ENCODE measurements around the gene NEK7.

Gene NEK7

DNA sequence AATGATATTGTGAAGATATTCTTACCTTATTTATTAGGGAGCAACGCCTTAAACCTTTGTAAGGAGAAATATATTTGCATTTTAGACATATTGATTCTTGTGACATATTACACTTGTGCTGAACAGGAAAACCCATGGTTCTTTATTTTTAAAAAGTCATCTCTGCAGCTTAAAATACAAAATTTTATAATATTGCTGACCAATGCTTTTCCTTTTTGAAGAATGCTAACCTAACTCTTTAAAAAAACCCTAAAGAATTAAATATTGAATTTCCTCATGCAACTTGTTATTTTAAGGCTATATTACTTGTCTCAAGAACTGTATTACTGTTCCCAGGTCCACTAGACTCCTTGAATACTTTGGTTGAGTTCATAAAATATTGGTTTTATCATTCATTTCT is 99.0 kb downstream of the NEK7 start:
- no peak for DNase-seq (ENCODE audit: low read depth)

DNA sequence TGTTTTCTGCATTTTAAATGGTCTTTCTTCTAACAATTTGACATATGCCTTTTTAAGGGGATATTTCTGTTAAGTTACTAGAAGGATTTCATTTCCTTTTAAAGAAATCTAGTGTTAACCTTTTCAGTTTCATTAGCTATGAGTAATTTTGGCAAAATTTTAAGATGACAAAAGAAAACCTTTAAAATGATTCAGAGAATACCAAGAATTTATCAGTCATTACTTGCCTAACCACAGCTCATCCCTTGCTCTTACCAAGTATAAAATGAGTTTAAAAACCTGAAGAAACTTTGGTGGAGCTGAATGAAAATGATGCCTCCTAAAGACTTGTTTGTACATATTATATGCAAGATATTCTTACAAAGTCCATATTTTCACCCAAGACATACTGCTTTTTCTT is 101.7 kb downstream of the NEK7 start:
- DNase-seq (ENCODE audit: low read depth), result peak; percentile 87

DNA sequence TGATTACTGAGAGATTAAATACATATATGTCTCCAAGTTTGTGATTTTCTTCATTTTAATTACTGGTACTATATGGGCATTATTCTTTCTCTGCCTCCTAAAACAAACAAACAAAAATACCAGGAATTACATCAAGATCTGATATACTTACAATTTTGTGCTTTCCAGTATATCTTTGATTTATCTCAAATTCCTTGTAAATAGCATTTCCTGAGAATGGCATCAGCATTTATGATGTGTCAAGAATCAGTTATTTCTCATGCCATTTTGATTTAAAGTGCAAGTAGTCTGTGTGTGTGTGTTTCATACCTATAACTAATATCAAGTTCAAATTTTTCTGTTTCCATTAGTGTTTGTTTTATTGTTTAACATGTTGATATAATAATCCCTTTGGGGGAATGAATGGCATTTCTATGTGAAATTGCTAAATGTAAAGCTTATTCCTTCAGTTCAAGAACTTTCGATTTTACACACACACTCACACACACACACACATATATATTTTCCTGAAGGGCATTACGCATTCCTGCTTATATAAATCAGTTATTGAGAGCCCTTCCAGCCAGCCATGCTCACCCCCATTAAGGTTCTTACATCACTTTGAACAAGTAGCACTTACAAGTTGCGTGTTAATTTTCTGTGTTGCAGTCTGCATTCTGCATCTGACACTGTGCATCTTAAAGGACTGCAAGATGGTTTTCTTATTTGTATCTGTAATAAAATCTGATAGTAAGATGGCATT is 102.7 kb downstream of the NEK7 start:
- DNase-seq (ENCODE audit: low read depth), result peak; percentile 21

DNA sequence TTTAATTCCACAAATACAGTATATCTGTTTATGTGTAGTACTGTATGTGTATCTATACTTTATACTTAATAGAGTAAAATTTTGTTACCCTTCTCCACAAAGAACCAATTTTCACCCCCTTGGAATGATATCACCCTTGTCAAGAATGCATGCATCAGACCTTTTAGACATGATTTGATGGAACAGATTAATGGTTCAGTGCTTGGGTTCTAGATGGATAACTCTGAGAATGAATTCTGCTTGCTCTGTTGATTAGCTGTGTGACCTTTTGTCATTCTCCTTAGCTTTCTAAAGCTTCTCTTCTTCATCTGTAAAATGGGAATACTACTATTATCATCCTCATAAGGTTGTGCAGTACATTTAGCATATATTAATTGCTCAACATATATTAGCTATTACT is 105.1 kb downstream of the NEK7 start:
- DNase-seq (ENCODE audit: low read depth), result no peak

DNA sequence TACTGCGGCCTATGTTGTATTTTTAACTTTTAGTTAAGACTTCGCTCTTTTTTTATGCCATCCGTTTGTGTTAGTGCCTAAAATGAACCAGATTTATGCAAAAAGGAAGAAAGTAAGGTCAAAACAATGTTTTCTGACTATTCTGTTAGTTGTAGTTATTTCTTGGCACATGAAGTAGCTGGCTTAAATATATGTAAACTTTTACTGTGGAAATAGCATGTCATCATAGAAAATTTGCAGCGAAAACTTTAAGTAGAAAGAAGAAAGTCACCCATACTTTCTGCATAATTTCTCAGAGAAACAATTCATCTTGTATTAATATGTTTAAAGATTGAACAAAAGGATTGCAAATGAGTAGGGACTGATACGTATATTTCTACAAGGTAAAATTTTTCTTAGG is 106.4 kb downstream of the NEK7 start:
- DNase-seq (ENCODE audit: low read depth), result no peak

DNA sequence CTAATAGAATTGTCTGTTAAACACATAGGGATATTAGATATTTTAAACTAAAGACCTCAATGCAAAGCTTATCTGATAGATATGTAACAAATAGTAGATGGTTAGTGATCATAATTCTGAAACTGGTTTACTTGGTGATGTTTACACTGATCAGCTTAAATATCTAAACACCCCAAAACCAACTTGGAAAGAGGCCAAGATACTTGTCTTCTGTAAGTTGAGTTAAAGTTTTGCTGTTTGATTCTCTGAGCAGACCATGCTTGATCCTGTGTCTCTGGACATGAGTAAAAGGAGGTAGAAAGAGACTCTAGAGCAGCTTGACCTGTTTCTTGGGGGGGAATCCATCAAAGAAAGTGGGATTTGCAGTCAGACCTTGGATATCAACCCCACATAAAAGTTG is 107.5 kb downstream of the NEK7 start:
- DNase-seq (ENCODE audit: low read depth), result peak; percentile 50

DNA sequence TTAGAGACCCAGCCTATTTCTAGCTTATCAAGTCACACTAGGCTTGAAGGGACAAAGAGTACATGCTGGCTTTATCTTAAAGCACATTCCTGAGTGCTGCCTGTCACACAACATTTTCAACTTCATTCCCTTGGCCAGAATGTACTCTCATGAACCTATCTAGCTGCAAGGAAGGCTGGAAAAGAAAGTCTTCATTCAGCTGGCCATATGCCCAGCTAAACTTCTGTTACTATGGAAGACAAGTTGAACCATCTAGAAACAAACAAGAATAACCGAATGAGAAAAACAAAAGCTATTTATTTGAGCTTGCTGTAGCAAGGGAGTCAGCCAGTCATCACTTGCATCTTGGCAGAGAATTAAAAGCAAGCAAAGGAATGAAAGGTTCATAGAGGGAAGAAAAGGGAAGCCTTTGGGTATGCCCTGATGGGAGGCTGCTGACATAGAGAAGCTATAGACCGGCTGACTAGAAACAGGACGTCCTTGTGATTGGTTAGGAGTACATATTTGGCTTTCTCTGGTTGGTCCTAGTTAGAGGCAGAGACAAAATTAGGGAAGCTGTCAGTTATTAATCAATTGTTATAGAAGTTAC is 108.4 kb downstream of the NEK7 start:
- peak; percentile 86 for DNase-seq (ENCODE audit: low read depth)

GRCh38 chr1:198267056-198267455 is 110.3 kb downstream of the NEK7 start:
- DNase-seq (ENCODE audit: low read depth), result no peak

DNA sequence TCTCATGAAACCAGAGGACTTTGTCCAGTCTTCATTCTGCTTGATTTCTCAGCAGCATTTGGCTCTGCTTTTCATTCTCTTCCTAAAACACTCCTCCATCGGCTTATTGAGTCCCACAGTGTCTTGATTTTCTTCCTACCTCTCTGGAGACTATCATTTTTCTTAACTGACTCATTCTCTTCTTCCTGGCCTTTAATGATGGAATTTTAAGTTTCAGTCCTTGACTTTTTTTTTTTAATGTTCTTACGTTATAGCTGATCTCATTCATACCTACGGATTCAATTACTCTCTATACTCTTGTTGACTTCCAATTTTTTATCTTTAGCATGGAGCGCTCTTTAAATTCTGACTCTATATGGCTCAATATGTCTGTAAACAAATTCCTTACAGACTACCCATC is 111.1 kb downstream of the NEK7 start:
- peak; percentile 87 for DNase-seq (ENCODE audit: low read depth)

GRCh38 chr1:198268784-198269645 is 112.2 kb downstream of the NEK7 start:
- DNase-seq (ENCODE audit: low read depth), result no peak

DNA sequence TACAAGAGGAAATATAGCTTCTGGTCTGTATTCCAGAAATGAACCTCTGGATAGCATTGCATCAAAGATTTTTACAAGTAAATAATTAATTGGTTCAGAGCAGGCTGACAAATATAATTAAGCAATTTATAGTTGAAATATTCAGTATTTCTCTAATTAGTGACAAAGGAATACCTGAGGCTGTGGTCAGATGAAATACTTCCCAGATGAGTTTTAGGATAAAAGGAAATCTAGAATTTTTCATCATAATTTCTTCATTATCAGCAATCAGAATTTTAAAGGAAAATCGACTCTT is 112.8 kb downstream of the NEK7 start:
- DNase-seq (ENCODE audit: low read depth), result no peak

- no peak for DNase-seq (ENCODE audit: low read depth)
These were observed 113.6 kb downstream of the NEK7 start for GRCh38 chr1:198270273-198270828.

DNA sequence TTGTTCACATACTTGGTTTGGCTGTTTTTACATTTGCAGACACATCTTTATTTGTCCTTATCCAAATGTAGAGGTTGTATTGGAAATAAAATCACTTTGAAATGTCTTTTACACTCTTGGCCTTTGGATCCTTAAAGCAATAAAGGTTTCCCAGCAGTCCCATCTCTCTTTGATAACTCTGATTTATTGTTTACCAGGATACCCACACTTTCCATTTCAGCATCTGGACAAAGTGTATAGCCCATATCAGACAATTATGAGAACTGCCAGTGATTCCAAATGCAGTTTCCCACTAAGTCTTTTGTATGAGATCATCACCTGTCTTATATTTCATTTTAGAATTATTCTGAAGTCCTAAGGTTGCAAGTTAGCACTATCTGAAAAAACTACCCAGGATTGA is 114.7 kb downstream of the NEK7 start:
- DNase-seq (ENCODE audit: low read depth), result no peak

GRCh38 chr1:198272492-198272891 is 115.7 kb downstream of the NEK7 start:
- peak; percentile 68 for DNase-seq (ENCODE audit: low read depth)

DNA sequence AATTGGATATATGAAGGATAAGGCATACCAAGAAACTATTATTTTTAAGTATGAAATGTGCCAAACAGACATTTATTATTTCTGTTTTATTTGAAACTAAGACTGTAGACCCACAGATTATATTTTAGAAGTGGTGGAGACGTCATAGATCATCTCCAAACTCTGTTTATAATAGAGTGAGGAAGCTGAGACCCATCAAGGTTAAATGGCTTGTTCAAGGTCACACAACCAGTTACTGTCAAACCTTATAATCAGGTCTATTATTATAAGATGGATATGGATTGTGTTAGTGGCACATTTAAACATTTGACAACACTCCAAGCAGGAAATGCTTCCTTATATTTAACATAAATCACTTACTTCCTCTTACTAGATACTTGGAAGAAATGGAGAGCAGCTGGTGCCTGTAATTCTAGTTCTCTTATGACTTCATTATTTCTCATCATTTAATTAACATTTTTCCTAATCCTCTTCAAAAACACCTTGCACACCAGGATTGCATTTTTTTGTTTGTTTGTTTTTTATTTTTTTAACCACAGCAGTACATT is 117.0 kb downstream of the NEK7 start:
- DNase-seq (ENCODE audit: low read depth), result no peak

DNA sequence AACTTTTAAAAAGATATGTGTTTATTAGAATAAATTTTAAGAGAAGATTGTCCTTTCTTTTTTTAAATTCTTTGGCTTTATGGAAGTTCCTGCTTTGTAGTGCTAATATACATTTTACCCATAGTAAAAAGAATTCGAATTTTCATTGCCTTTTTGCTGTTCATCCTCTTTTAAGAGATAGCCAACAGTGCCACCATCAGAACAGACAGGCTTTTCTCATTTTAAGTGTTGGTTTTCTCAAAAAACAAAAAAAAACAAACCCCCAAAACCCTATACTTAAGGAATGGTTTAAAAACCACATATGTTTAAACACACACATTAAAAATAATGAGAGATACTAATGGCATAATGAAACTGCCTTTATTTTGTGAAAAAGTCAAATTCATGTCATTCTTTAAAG is 118.8 kb downstream of the NEK7 start:
- DNase-seq (ENCODE audit: low read depth), result no peak

DNA sequence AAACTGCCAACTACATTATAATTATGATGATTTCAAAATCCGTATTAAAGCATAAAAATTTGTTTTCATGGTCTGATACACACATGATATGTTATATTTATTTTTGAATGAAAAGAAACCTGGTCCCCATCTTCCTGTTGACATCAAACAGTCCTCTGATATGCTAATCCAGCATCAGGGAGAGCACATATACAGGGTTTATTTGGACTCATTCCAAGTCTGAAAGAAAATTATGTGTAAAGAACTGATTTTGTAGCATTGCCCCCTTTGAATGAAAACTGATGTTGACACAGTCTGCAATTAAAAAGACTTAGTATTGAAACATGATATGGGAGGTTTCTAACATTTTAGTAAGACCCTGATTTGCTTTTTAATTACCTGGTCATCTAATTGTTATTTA is 119.4 kb downstream of the NEK7 start:
- no peak for DNase-seq (ENCODE audit: low read depth)

DNA sequence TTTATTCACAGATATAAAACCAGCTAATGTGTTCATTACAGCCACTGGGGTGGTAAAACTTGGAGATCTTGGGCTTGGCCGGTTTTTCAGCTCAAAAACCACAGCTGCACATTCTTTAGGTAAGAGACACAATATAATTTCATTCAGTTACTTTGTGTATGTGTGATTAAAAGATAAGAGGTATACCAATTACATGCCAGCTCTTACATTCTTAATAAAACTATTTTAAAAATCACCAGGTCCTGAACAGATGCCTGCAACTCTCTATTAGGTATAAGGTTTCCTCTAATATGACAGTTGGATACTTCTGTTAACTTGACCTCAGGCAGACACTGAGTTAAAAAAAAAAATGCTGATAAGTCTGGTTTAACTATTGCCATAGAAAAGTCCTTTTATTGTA is 122.1 kb downstream of the NEK7 start:
- DNase-seq (ENCODE audit: low read depth), result no peak

DNA sequence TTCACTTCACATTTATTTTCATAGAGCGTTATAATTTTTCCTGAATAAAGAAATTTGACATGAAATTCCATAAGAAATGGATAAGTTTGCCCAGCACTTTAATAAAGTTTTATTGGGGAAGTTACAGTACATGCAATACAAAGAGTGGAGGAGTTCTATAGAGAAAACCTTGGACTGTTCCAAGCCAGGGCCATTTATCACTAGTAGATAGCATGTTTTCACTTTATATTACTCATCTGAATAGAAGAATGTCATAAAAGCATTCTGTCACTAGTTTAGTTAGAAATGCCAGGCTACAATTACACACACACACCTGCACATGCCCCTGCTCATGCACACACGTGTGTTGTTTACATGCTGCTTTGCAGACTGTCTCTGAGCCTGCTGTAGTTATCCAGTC is 123.3 kb downstream of the NEK7 start:
- no peak for DNase-seq (ENCODE audit: low read depth)

DNA sequence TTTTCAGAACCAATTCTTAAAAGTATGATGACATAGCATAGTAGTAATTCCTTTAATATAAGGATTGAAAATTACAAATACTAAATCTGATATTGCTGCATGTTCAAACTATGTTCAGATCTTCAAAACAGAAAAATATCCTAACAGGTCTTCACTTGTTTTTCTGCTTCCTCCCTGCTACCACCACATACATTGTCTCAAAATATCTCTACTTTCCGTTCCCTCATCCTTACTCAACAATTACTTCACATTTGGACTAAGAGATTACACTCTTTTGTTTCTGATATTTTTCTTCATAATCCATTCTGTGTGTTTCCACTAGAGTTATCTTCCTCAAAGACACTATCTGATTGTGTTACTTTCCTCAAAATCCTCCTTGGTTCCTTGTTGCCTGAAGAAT is 125.1 kb downstream of the NEK7 start:
- DNase-seq (ENCODE audit: low read depth), result no peak

- DNase-seq (ENCODE audit: low read depth), result peak; percentile 57
These were observed 126.4 kb downstream of the NEK7 start for GRCh38 chr1:198283222-198283621.

- no peak for DNase-seq (ENCODE audit: low read depth)
These were observed 131.1 kb downstream of the NEK7 start for GRCh38 chr1:198287916-198288315.

All from iris pigment epithelial cell (primary cell).